ENCODE data around the gene DPF3.

DNA sequence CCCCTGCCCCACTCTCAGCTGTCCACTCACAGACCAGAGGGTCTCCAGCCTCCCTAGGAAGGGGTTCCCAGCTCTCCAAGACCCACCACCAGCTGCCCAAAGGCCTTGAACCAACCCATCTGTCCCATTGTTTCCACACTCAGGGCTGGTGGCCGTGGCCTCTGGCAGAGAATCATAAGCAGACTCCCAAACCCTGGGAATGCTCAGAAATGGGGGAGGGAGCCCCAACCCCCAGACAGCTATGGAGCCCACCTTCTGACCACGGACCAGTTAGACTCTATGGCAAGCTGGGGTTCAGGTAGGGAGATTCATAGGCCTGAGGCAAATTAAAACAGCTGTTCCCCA, 280.0 kb downstream of the DPF3 start:
- TF ChIP-seq ELF4 (IDR thresholded peaks at IDR 0.05): no peak
- no peak for TF ChIP-seq FOXM1 (IDR thresholded peaks at IDR 0.05; ENCODE audit: borderline replicate concordance)

All from HEK293T (cell line).